ENCODE results near the gene TBC1D30. TPM values are rescaled to one million over a fixed set of nuclear protein-coding genes. Genes with fewer than 3 reads are reported as not detected.

TBC1D30 gene
- total and polyA plus RNA-seq, 7 donors = 0.36 to 4.3 (median 2.3) TPM

DNA sequence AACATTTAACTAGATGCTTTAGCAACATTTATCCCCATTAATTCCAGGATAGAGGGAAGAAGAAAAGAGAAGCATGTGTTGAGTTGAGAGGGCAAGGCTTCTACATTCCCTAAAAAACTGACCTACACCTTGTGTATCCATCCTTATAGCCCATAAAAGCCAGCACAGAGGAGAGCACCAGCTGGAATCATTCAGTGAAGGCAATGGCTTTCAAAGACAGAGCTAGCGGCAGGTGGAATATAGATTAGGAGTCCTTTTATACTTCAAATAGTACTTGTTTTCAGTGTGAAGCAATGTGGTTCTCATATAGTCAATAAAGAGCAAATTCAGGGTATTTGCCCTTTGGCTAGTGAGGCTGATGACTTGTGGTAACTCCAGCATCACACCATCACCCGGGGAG lies 94.4 kb downstream of the TBC1D30 start:
- 89 to 93% methylated on average over 2 of the region's 2 CpGs for WGBS, 2 donors
- Histone ChIP-seq H3K9me3 (no peaks in the 10 kb centered on the region), H3K27me3 (no peaks in the 10 kb centered on the region), H3K4me3 (no peak overlapping the region), H3K27ac (no peak overlapping the region), H3K4me1 (no peaks in the 10 kb centered on the region), H3K36me3 (no peaks in the 10 kb centered on the region)
- DNase-seq = no peak
- TF ChIP-seq EP300 (IDR thresholded peaks at IDR 0.05) (no peak), POLR2AphosphoS5 (IDR thresholded peaks at IDR 0.05) (no peak), POLR2A (IDR thresholded peaks at IDR 0.05) (no peak)
- TF ChIP-seq, protein P1, sequence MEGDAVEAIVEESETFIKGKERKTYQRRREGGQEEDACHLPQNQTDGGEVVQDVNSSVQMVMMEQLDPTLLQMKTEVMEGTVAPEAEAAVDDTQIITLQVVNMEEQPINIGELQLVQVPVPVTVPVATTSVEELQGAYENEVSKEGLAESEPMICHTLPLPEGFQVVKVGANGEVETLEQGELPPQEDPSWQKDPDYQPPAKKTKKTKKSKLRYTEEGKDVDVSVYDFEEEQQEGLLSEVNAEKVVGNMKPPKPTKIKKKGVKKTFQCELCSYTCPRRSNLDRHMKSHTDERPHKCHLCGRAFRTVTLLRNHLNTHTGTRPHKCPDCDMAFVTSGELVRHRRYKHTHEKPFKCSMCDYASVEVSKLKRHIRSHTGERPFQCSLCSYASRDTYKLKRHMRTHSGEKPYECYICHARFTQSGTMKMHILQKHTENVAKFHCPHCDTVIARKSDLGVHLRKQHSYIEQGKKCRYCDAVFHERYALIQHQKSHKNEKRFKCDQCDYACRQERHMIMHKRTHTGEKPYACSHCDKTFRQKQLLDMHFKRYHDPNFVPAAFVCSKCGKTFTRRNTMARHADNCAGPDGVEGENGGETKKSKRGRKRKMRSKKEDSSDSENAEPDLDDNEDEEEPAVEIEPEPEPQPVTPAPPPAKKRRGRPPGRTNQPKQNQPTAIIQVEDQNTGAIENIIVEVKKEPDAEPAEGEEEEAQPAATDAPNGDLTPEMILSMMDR (IDR thresholded peaks at IDR 0.05) = no peak
- intact Hi-C loops (cut with DNase I) = no loop called here

DNA sequence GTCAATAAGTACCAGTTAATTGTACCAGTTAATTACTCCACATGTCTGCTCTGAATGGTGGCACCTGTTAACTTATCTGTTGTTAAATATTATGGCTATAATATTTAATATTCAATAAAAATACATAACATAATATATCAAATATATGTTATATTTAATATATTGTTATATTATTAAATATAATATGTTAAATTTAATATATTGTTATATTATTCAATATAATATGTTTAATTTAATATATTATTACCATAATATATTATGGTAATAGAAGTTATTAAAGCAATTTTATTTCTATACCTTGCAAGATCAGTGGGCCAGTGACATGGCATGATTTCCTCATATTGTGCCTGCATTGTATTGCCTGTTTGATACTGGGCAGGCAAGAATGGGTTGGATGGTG lies 98.4 kb downstream of the TBC1D30 start:
- H3K4me1 ChIP-seq = no peaks in the 10 kb centered on the region
- no peaks in the 10 kb centered on the region for H3K36me3 ChIP-seq
- no peak overlapping the region for H3K27ac ChIP-seq
- no peak overlapping the region for H3K4me3 ChIP-seq
- DNase-seq = no peak
- H3K27me3 ChIP-seq = no peaks in the 10 kb centered on the region
- intact Hi-C loops (cut with DNase I) = no loop called here
- H3K9me3 ChIP-seq = no peaks in the 10 kb centered on the region
- TF ChIP-seq POLR2A (IDR thresholded peaks at IDR 0.05) (no peak), POLR2AphosphoS5 (IDR thresholded peaks at IDR 0.05) (no peak), EP300 (IDR thresholded peaks at IDR 0.05) (no peak)
- TF ChIP-seq, protein P1 (IDR thresholded peaks at IDR 0.05) = no peak

DNA sequence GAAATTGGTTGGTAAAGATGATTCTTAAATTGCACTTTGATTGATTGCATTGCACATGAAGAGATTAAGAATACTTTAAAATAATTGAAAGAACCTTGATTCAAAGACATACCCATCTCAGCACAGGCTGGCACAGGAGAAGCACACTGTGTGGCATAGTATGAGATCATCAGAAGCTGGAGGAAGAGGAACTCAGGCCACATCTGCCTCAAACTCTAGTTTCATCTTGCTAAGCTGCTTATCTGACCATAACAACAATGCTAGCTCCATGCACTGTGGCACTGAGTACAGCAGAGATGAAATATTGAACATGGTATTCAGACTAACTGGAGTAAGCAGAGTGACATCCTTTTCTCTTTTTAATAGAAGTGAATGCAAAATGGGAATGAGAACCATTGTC lies 99.1 kb downstream of the TBC1D30 start:
- Histone ChIP-seq H3K27ac (no peak overlapping the region), H3K36me3 (no peaks in the 10 kb centered on the region), H3K9me3 (no peaks in the 10 kb centered on the region), H3K4me3 (no peak overlapping the region), H3K4me1 (no peaks in the 10 kb centered on the region), H3K27me3 (no peaks in the 10 kb centered on the region)
- TF ChIP-seq, protein P1 (IDR thresholded peaks at IDR 0.05) = no peak
- TF ChIP-seq POLR2AphosphoS5 (IDR thresholded peaks at IDR 0.05) (no peak), POLR2A (IDR thresholded peaks at IDR 0.05) (no peak), EP300 (IDR thresholded peaks at IDR 0.05) (no peak)
- no peak for DNase-seq
- intact Hi-C loops (cut with DNase I) = no loop called here

Other genes with a start within 250 kb of the TBC1D30 start
- gene RASSF3, start 214.2 kb upstream of the TBC1D30 start, total RNA-seq = 100 to 1,000 TPM; 143 to 348 (median 203) TPM
- 100 to 1,000 TPM in 1 of 3 donors, 10 to 100 TPM in 2; 34.7 to 113 (median 65.5) TPM for gene RASSF3, start 214.2 kb upstream of the TBC1D30 start, polyA plus RNA-seq
- gene GNS, start 65.2 kb upstream of the TBC1D30 start, total RNA-seq = 10 to 100 TPM; 65.3 to 73.0 (median 70.5) TPM
- gene GNS, start 65.2 kb upstream of the TBC1D30 start, polyA plus RNA-seq = 10 to 100 TPM in 2 of 3 donors, 1 to 10 TPM in 1; 4.2 to 32.6 (median 18.0) TPM